A549 (cell line): ENCODE data around the gene ARHGAP26.

ENCODE experiments used
- ESRRA ChIP-seq: fragments of 150-350 bp; IDR thresholded peaks from 2 replicates; pipeline ENCODE4 v1.6.1; 2014; ENCODE audit warnings: mild to moderate bottlenecking, low read length, borderline replicate concordance
- KDM5A ChIP-seq: fragments of 200-600 bp; sonication (generic); IDR thresholded peaks from 2 replicates; pipeline ENCODE4 v1.6.1; 2016; ENCODE audit warnings: antibody characterized with exemption, mild to moderate bottlenecking
- RFX5 ChIP-seq: fragments of 450-650 bp; IDR thresholded peaks from 2 replicates; pipeline ENCODE4 v1.7.1; 2014; ENCODE audit warnings: antibody characterized with exemption, mild to moderate bottlenecking, moderate library complexity
- TF ChIP-seq, protein P1 (sequence below): fragments of >200 bp; sonication (Bioruptor Twin); formaldehyde crosslinking; IDR thresholded peaks from 3 replicates; pipeline ENCODE4 v1.5.1; 2016

DNA sequence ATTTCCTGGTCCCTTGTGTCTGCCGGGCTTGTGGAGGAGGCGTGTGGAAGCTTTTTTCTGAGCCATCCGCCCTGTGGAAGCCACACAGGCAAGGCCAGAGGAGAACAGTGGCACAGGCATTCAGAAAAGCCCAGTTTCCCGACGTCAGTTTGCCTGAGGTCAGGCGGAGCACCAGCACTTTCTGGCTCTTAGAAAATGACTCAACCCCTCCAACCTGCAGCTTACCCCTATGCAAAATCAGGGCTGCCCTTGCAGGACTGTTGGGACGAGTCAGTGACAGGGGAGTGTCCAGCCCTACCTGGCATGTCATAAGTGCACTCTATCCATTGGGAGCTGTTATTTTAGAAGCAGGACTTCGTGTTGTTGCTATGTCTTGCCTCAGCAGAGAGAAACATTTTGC lies 417.3 kb downstream of the ARHGAP26 start:
- TF ChIP-seq, protein P1, sequence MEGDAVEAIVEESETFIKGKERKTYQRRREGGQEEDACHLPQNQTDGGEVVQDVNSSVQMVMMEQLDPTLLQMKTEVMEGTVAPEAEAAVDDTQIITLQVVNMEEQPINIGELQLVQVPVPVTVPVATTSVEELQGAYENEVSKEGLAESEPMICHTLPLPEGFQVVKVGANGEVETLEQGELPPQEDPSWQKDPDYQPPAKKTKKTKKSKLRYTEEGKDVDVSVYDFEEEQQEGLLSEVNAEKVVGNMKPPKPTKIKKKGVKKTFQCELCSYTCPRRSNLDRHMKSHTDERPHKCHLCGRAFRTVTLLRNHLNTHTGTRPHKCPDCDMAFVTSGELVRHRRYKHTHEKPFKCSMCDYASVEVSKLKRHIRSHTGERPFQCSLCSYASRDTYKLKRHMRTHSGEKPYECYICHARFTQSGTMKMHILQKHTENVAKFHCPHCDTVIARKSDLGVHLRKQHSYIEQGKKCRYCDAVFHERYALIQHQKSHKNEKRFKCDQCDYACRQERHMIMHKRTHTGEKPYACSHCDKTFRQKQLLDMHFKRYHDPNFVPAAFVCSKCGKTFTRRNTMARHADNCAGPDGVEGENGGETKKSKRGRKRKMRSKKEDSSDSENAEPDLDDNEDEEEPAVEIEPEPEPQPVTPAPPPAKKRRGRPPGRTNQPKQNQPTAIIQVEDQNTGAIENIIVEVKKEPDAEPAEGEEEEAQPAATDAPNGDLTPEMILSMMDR = no peak
- TF ChIP-seq KDM5A (no peak), ESRRA (no peak), RFX5 (no peak)
